GM18508 (cell line): ENCODE measurements around the gene CYBA.
A peak's percentile ranks its signal among the peaks of the same experiment; 100 is the strongest.

ENCODE experiments used
- ATAC-seq: cut with Tn5 transposase; IDR thresholded peaks from one replicate; pipeline ENCODE4 v1.9.1; 2021; ENCODE audit warnings: moderate number of reproducible peaks; ENCODE audit not compliant: insufficient read depth, unreplicated experiment

The CYBA gene

GRCh38 chr16:88650749-88651275, at the start of gene CYBA:
CYBA (minus strand) TSS chr16:88651053; CDS start chr16:88651013, 40 bp downstream.
- peak; percentile 33 for ATAC-seq

- ATAC-seq = no peak
Observed at GRCh38 chr16:88700322-88700635, 49.4 kb upstream of the CYBA start.

- ATAC-seq = no peak
Observed at GRCh38 chr16:88699180-88699579, 48.3 kb upstream of the CYBA start.

GRCh38 chr16:88698646-88699045, 47.8 kb upstream of the CYBA start:
- ATAC-seq = no peak

- ATAC-seq = no peak
Observed at GRCh38 chr16:88697831-88698615, 47.2 kb upstream of the CYBA start.

- no peak for ATAC-seq
Observed at GRCh38 chr16:88697116-88697830, 46.4 kb upstream of the CYBA start.

GRCh38 chr16:88696441-88696840, 45.6 kb upstream of the CYBA start:
- ATAC-seq = no peak

- ATAC-seq = no peak
Observed at GRCh38 chr16:88695753-88696152, 44.9 kb upstream of the CYBA start.

GRCh38 chr16:88695218-88695617, 44.4 kb upstream of the CYBA start:
- no peak for ATAC-seq

GRCh38 chr16:88694221-88695087, 43.6 kb upstream of the CYBA start:
- no peak for ATAC-seq

GRCh38 chr16:88693420-88694177, 42.7 kb upstream of the CYBA start:
- ATAC-seq = no peak

GRCh38 chr16:88692861-88693260, 42.0 kb upstream of the CYBA start:
- ATAC-seq = no peak

- no peak for ATAC-seq
Observed at GRCh38 chr16:88691924-88692560, 41.2 kb upstream of the CYBA start.

GRCh38 chr16:88691129-88691813, 40.4 kb upstream of the CYBA start:
- no peak for ATAC-seq

GRCh38 chr16:88690341-88691128, 39.7 kb upstream of the CYBA start:
- no peak for ATAC-seq

GRCh38 chr16:88688013-88688778, 37.3 kb upstream of the CYBA start:
- no peak for ATAC-seq

GRCh38 chr16:88687676-88688012, 36.8 kb upstream of the CYBA start:
- no peak for ATAC-seq

- ATAC-seq = no peak
Observed at GRCh38 chr16:88687254-88687576, 36.4 kb upstream of the CYBA start.
